Measurements from ENCODE around the gene ZDHHC13.
"Not testable (repeated sequence)": the region's sequence is repeated elsewhere in the genome, so short reads cannot be mapped to it uniquely, and the experiment has no call there.

The ZDHHC13 gene

DNA sequence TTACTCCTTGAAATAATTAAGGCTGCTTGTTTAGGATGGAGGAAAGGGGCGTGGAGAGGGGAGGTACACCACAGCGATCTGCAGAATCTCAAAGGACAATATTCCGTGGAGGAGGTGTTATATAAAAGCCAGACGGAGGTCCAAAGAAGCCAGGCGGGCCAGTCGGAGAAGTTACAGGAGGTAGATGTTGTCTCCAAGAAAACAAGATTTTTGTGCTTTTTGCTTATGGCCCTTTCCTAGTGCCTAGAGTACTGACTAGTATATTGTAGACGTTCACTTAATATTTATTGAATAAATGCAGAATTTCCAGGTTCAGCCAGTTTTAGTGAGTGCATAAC lies 761 bp downstream of the ZDHHC13 start:
- peaks cover 16% of the 10 kb centered on the region for H3K4me1 Mint-ChIP-seq
- H3K4me3 Mint-ChIP-seq = peak overlapping the region; percentile 95 to 97 (median 96)
- H3K27ac Mint-ChIP-seq = peak overlapping the region in 1 of 3 experiments; percentile 13
- H3K36me3 Mint-ChIP-seq (ENCODE audit: low read depth) = peaks cover 7% of the 10 kb centered on the region
- H3K9me3 Mint-ChIP-seq = peaks cover 3% of the 10 kb centered on the region
- peaks cover 13% of the 10 kb centered on the region for H3K27me3 Mint-ChIP-seq (ENCODE audit: low read depth)
- no peak for TF ChIP-seq CTCF (IDR thresholded peaks at IDR 0.05; ENCODE audit: unreplicated experiment in 3 of 3)

DNA sequence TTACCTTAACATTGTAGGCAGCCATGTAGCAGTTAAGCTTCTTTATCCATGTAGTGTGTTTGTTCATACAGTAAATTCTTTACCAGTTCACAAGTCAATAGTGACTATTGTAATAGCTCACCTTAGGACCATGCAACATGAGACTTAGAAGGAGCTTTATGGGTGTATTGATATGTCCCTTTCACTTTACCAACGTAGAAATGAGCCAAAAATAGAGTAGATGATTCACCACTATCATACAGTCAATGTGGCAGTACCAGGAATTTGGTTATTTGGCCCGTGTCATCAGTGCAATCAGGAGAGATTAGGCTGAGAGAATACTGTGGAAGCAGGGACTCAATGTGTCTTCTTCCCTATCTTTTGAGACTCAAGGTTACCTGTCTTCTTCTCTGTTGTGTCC lies 4.7 kb downstream of the ZDHHC13 start:
- Mint-ChIP-seq H3K27ac (no peak overlapping the region), H3K27me3 (ENCODE audit: low read depth) (peaks cover 4% of the 10 kb centered on the region), H3K4me3 (no peak overlapping the region), H3K36me3 (ENCODE audit: low read depth) (peaks cover 18% of the 10 kb centered on the region), H3K9me3 (no peaks in the 10 kb centered on the region), H3K4me1 (peaks cover 16% of the 10 kb centered on the region)
- TF ChIP-seq CTCF (IDR thresholded peaks at IDR 0.05; ENCODE audit: unreplicated experiment in 3 of 3) = no peak

DNA sequence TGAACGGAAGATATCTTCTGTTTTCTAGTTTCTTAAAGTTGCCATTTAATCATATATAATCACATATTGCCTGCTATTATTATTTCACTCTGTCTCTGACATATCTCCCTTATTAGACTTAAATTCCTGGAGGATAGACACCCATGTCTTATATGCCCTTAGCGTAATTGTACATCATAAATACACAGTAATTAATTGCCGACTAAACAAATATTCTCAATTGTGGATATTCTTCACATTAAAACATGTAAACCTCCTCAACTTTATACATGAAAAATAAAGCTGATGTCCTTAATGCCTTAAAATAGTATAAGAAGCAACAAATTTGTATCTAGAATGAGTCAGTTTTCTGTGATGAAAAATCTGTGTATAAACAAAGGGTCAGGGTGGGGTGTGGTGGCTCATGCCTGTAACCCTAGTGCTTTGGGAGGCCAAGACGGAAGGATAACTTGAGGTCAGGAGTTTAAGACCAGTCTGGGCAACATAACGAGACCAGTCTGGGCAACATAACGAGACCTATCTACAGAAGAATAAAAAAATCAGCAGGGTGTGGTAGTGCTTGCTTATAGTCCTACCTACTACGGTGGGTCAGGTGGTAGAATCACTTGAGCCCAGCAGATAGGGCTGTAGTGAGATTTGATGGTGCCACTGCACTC lies 6.1 kb downstream of the ZDHHC13 start:
- Mint-ChIP-seq H3K4me3 (no peak overlapping the region), H3K27ac (no peak overlapping the region), H3K9me3 (peaks cover 3% of the 10 kb centered on the region), H3K4me1 (peaks cover 9% of the 10 kb centered on the region), H3K36me3 (ENCODE audit: low read depth) (peaks cover 33% of the 10 kb centered on the region), H3K27me3 (ENCODE audit: low read depth) (no peaks in the 10 kb centered on the region)
- no peak for TF ChIP-seq CTCF (IDR thresholded peaks at IDR 0.05; ENCODE audit: unreplicated experiment in 3 of 3)

- not testable (repeated sequence) for H3K27ac Mint-ChIP-seq; H3K4me3 Mint-ChIP-seq; H3K9me3 Mint-ChIP-seq; H3K4me1 Mint-ChIP-seq; H3K27me3 Mint-ChIP-seq (ENCODE audit: low read depth)
- H3K36me3 Mint-ChIP-seq (ENCODE audit: low read depth) = peaks cover 45% of the 10 kb centered on the region
Measured at GRCh38 chr11:19126562-19127325, 9.8 kb downstream of the ZDHHC13 start.

DNA sequence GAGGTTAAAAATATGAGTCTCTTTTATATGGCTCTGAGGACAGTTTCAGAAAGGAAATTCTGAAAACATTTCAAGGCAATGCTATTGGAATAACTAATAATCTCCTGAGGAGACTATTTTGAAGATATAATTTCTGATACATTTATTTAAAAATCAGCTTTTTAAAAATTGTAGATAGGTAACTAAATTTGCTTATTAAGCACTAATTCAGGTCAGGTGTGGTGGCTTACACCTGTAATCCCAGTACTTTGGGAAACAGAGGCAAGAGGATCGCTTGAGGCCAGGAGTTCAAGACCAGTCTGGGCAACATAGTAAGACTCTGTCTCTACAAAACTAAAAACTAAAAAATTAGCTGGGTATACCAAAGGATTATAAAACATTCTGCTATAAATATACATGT lies 17.0 kb downstream of the ZDHHC13 start:
- H3K36me3 Mint-ChIP-seq (ENCODE audit: low read depth) = peaks cover 57% of the 10 kb centered on the region
- no peaks in the 10 kb centered on the region for H3K4me1 Mint-ChIP-seq
- peaks cover 35% of the 10 kb centered on the region for H3K9me3 Mint-ChIP-seq

GRCh38 chr11:19136884-19137283 lies 19.9 kb downstream of the ZDHHC13 start:
- peaks cover 38% of the 10 kb centered on the region for H3K36me3 Mint-ChIP-seq (ENCODE audit: low read depth)
- not testable (repeated sequence) for H3K4me3 Mint-ChIP-seq; H3K27me3 Mint-ChIP-seq (ENCODE audit: low read depth)

More for the DNA sequence above, 17.0 kb downstream of the ZDHHC13 start:
- Mint-ChIP-seq H3K4me3 (no peak overlapping the region), H3K27me3 (ENCODE audit: low read depth) (no peaks in the 10 kb centered on the region), H3K27ac (no peak overlapping the region)
- no peak for TF ChIP-seq CTCF (IDR thresholded peaks at IDR 0.05; ENCODE audit: unreplicated experiment in 3 of 3)

GRCh38 chr11:19145319-19145718 lies 28.4 kb downstream of the ZDHHC13 start:
- peaks cover 11% of the 10 kb centered on the region for H3K36me3 Mint-ChIP-seq (ENCODE audit: low read depth)
- H3K4me1 Mint-ChIP-seq = no peaks in the 10 kb centered on the region
- H3K27me3 Mint-ChIP-seq (ENCODE audit: low read depth) = no peaks in the 10 kb centered on the region
- peaks cover 3% of the 10 kb centered on the region for H3K9me3 Mint-ChIP-seq
- no peak for TF ChIP-seq CTCF (IDR thresholded peaks at IDR 0.05; ENCODE audit: unreplicated experiment in 3 of 3)
- H3K4me3 Mint-ChIP-seq = no peak overlapping the region
- no peak overlapping the region for H3K27ac Mint-ChIP-seq

More at GRCh38 chr11:19136884-19137283, 19.9 kb downstream of the ZDHHC13 start:
- H3K27ac Mint-ChIP-seq, H3K4me1 Mint-ChIP-seq: not testable (repeated sequence)
- H3K9me3 Mint-ChIP-seq = peaks cover 31% of the 10 kb centered on the region
